IMR-90 (cell line): ENCODE measurements around the gene SRSF12. TPM values are rescaled to one million over a fixed set of nuclear protein-coding genes. Genes with fewer than 3 reads are reported as not detected.

Source experiments
- ATAC-seq: fragments of 200-7000 bp; cut with Tn5 transposase; 2 replicates; pipeline ENCODE4 v1.9.1; 2020; ENCODE audit warnings: low read depth, mild to moderate bottlenecking, moderate library complexity
- BruUV-seq: library from RNA; stranded (reverse); fragments of 400-500 nt; replicated peaks from 2 replicates; lab custom pipeline; 2021; lab: Mats Ljungman, UMichigan
- CTCF ChIA-PET: fragments of 300-600 bp; formaldehyde crosslinking; extraction: SDS; loops from one replicate; lab custom pipeline; 2021; ENCODE audit warnings: antibody characterized with exemption; lab: Yijun Ruan, JAX
- POLR2A ChIA-PET: fragments of 300-600 bp; sonication (Branson Sonifier 250); formaldehyde crosslinking; loops from one replicate; lab custom pipeline; 2022; ENCODE audit warnings: antibody characterized with exemption; ENCODE audit not compliant: unreplicated experiment; lab: Charles Lee
- DNase-seq: peaks from one replicate; pipeline ENCODE4 v3.0.0; 2013
- H2AFZ ChIP-seq: replicated peaks from 2 replicates; pipeline ENCODE3; 2013; ENCODE audit warnings: low read length, mild to moderate bottlenecking; ENCODE audit not compliant: poor library complexity
- H2AK5ac ChIP-seq: 2 replicates; pipeline ENCODE4 v1.6.1; 2013; ENCODE audit warnings: low read depth, low read length, inconsistent platforms
- H2AK9ac ChIP-seq: replicated peaks from 2 replicates; pipeline ENCODE3; 2013; ENCODE audit warnings: mild to moderate bottlenecking, low read depth, low read length, moderate library complexity; ENCODE audit not compliant: poor library complexity
- H2BK120ac ChIP-seq: 2 replicates; pipeline ENCODE4 v1.6.1; 2013; ENCODE audit warnings: low read depth, low read length, inconsistent platforms
- H2BK15ac ChIP-seq: 3 replicates; pipeline ENCODE4 v1.6.1; 2013; ENCODE audit warnings: low read depth, low read length, inconsistent platforms
- H2BK20ac ChIP-seq: 2 replicates; pipeline ENCODE4 v1.6.1; 2013; ENCODE audit warnings: low read depth, mild to moderate bottlenecking, inconsistent platforms, low read length, moderate library complexity
- H2BK5ac ChIP-seq: 2 replicates; pipeline ENCODE4 v1.6.1; 2013; ENCODE audit warnings: mild to moderate bottlenecking, low read depth, low read length, inconsistent platforms; ENCODE audit not compliant: poor library complexity, severe bottlenecking
- H3K14ac ChIP-seq: replicated peaks from 2 replicates; pipeline ENCODE4 v1.6.1; 2013; ENCODE audit warnings: low read depth, low read length, inconsistent platforms
- H3K18ac ChIP-seq: 2 replicates; pipeline ENCODE4 v1.6.1; 2013; ENCODE audit warnings: low read depth, low read length, control low read depth
- H3K23ac ChIP-seq: 2 replicates; pipeline ENCODE4 v1.6.1; 2013; ENCODE audit warnings: low read depth, low read length, inconsistent platforms
- H3K27ac ChIP-seq: 2 replicates; pipeline ENCODE4 v1.5.1; 2013; ENCODE audit warnings: mild to moderate bottlenecking, control low read depth, low read length; ENCODE audit not compliant: insufficient read depth
- H3K27me3 ChIP-seq: 2 replicates; pipeline ENCODE4 v1.6.1; 2013; ENCODE audit warnings: low read length; ENCODE audit not compliant: control insufficient read depth, insufficient read depth
- H3K36me3 ChIP-seq: 2 replicates; pipeline ENCODE4 v1.6.1; 2013; ENCODE audit warnings: low read length, mixed read lengths; ENCODE audit not compliant: control insufficient read depth, insufficient read depth
- H3K4ac ChIP-seq: 2 replicates; pipeline ENCODE4 v1.6.1; 2013; ENCODE audit warnings: low read depth, low read length, inconsistent platforms
- H3K4me1 ChIP-seq: 2 replicates; pipeline ENCODE4 v1.6.1; 2013; ENCODE audit warnings: low read length, mixed read lengths; ENCODE audit not compliant: control insufficient read depth, insufficient read depth
- H3K4me2 ChIP-seq: 2 replicates; pipeline ENCODE4 v1.6.1; 2013; ENCODE audit warnings: low read depth, mild to moderate bottlenecking, control low read depth, low read length, moderate library complexity
- H3K4me3 ChIP-seq: 2 replicates; pipeline ENCODE4 v1.5.1; 2013; ENCODE audit warnings: low read depth, mild to moderate bottlenecking, control low read depth, low read length, moderate library complexity; ENCODE audit not compliant: insufficient read depth
- H3K56ac ChIP-seq: 2 replicates; pipeline ENCODE4 v1.6.1; 2013; ENCODE audit warnings: low read length, inconsistent platforms; ENCODE audit not compliant: insufficient read depth; ENCODE audit errors: extremely low read depth
- H3K79me1 ChIP-seq, 2 experiments: 2 replicates each; pipeline ENCODE4 v1.6.1; 2013; ENCODE audit warnings: low read length in 2 of 2, inconsistent platforms in 1 of 2, low read depth in 1 of 2
- H3K9ac ChIP-seq: 2 replicates; pipeline ENCODE4 v1.6.1; 2013; ENCODE audit warnings: low read depth, low read length, control low read depth
- H3K9me1 ChIP-seq: 2 replicates; pipeline ENCODE4 v1.6.1; 2013; ENCODE audit warnings: low read length, inconsistent platforms; ENCODE audit not compliant: insufficient read depth
- H3K9me3 ChIP-seq: 2 replicates; pipeline ENCODE4 v1.6.1; 2013; ENCODE audit warnings: low read length; ENCODE audit not compliant: control insufficient read depth, insufficient read depth
- H4K20me1 ChIP-seq: 2 replicates; pipeline ENCODE4 v1.6.1; 2013; ENCODE audit warnings: low read length, inconsistent platforms; ENCODE audit not compliant: insufficient read depth
- H4K5ac ChIP-seq: 2 replicates; pipeline ENCODE4 v1.6.1; 2013; ENCODE audit warnings: mild to moderate bottlenecking, low read depth, low read length, control low read depth
- H4K8ac ChIP-seq, 2 experiments: 2 replicates each; pipeline ENCODE4 v1.6.1; 2013; ENCODE audit warnings: low read depth in 2 of 2, low read length in 2 of 2, control low read depth in 1 of 2, inconsistent platforms in 1 of 2
- H4K91ac ChIP-seq: 2 replicates; pipeline ENCODE4 v1.6.1; 2013; ENCODE audit warnings: low read depth, low read length, inconsistent platforms; ENCODE audit not compliant: insufficient read depth
- BHLHE40 ChIP-seq: fragments of 150-350 bp; IDR thresholded peaks from 2 replicates; pipeline ENCODE4 v1.6.1; 2016; ENCODE audit warnings: mild to moderate bottlenecking, low read depth, low read length
- CEBPB ChIP-seq: IDR thresholded peaks from 2 replicates; pipeline ENCODE4 v1.6.1; 2012; ENCODE audit warnings: low read depth, low read length, improper control_type of control experiment
- CHD1 ChIP-seq: IDR thresholded peaks from 2 replicates; pipeline ENCODE4 v1.6.1; 2012; ENCODE audit warnings: low read depth, low read length, improper control_type of control experiment
- FOS ChIP-seq: fragments of 150-350 bp; IDR thresholded peaks from 2 replicates; pipeline ENCODE4 v1.6.1; 2016; ENCODE audit warnings: low read depth, low read length
- MAFK ChIP-seq: IDR thresholded peaks from 2 replicates; pipeline ENCODE4 v1.6.1; 2012; ENCODE audit warnings: low read depth, low read length, improper control_type of control experiment
- MAZ ChIP-seq: IDR thresholded peaks from 2 replicates; pipeline ENCODE4 v1.6.1; 2012; ENCODE audit warnings: low read depth, mild to moderate bottlenecking, low read length, improper control_type of control experiment, moderate library complexity, borderline replicate concordance
- MXI1 ChIP-seq: IDR thresholded peaks from 2 replicates; pipeline ENCODE4 v1.6.1; 2012; ENCODE audit warnings: low read depth, mild to moderate bottlenecking, low read length, moderate library complexity, borderline replicate concordance
- NFE2L2 ChIP-seq: fragments of 150-350 bp; IDR thresholded peaks from 2 replicates; pipeline ENCODE4 v1.6.1; 2016; ENCODE audit warnings: low read depth, mild to moderate bottlenecking, low read length
- POLR2A ChIP-seq: IDR thresholded peaks from 2 replicates; pipeline ENCODE4 v1.6.1; 2012; ENCODE audit warnings: mild to moderate bottlenecking, low read depth, low read length
- RAD21 ChIP-seq: IDR thresholded peaks from 2 replicates; pipeline ENCODE4 v1.6.1; 2012; ENCODE audit warnings: low read length, improper control_type of control experiment
- RCOR1 ChIP-seq: IDR thresholded peaks from 2 replicates; pipeline ENCODE4 v1.6.1; 2012; ENCODE audit warnings: mild to moderate bottlenecking, low read length, improper control_type of control experiment; ENCODE audit not compliant: insufficient replicate concordance
- RFX5 ChIP-seq: IDR thresholded peaks from 2 replicates; pipeline ENCODE4 v1.8.0; 2012; ENCODE audit warnings: low read depth, mild to moderate bottlenecking, low read length, moderate library complexity
- SMC3 ChIP-seq: fragments of 150-350 bp; IDR thresholded peaks from 2 replicates; pipeline ENCODE4 v1.6.1; 2016; ENCODE audit warnings: low read depth, mild to moderate bottlenecking, antibody characterized with exemption, low read length, moderate library complexity
- WGBS, 2 experiments: methylation state at CpG; one replicate each; pipeline versions ENCODE4 v1.1.5 to v1.1.7; 2013; ENCODE audit warnings: missing lambda C conversion rate in 2 of 2; ENCODE audit not compliant: insufficient read length in 1 of 2; ENCODE audit errors: extremely low coverage in 2 of 2; 5-methylcytosine and 5-hydroxymethylcytosine counted together
- dilution Hi-C: fragments of 300-500 bp; cut with HindIII; formaldehyde crosslinking; loops from one replicate; pipeline ENCODE4 v1.14.3; 2018; ENCODE audit warnings: low sequenced_read_pairs; ENCODE audit not compliant: unreplicated experiment
- in situ Hi-C: fragments of 300-500 bp; cut with MboI; formaldehyde crosslinking; loops from 3 replicates; pipeline ENCODE4 v1.14.3; 2019; ENCODE audit warnings: low sequenced_read_pairs, inconsistent platforms, mixed read lengths
- intact Hi-C: fragments of 100-400 bp; cut with micrococcal nuclease; formaldehyde crosslinking; loops from 2 replicates; pipeline ENCODE4 v1.10.0; 2022
- polyA plus RNA-seq, 3 experiments: library from polyadenylated mRNA; depleted of rRNA; stranded (reverse); fragments of >200 nt; gene quantifications; 2 replicates each; pipeline ENCODE4 v1.2.3, GENCODE V29; 2012; ENCODE audit warnings: low replicate concordance in 1 of 3
- total RNA-seq: library from RNA; depleted of rRNA; stranded (reverse); fragments of >200 nt; gene quantifications from 2 replicates; pipeline ENCODE4 v1.2.3, GENCODE V29; 2012
- TF ChIP-seq, protein P1 (sequence below): fragments of 150-350 bp; IDR thresholded peaks from 2 replicates; pipeline ENCODE4 v1.6.1; 2016; ENCODE audit warnings: low read depth, mild to moderate bottlenecking, low read length, moderate library complexity, borderline replicate concordance
- TF ChIP-seq, protein P2 (sequence below): fragments of 150-350 bp; IDR thresholded peaks from 2 replicates; pipeline ENCODE4 v1.6.1; 2017; ENCODE audit warnings: mild to moderate bottlenecking, antibody characterized with exemption, low read length, low read depth
- TF ChIP-seq, protein P3 (sequence below): conservative IDR thresholded peaks from 2 replicates; pipeline ENCODE4 v1.5.1; 2012; ENCODE audit warnings: mild to moderate bottlenecking, low read depth, low read length, improper control_type of control experiment

Gene SRSF12
- total and polyA plus RNA-seq, 2 of the 4 experiments (the other 2 are of a cell fraction), result 0.21 to 0.36 TPM

DNA sequence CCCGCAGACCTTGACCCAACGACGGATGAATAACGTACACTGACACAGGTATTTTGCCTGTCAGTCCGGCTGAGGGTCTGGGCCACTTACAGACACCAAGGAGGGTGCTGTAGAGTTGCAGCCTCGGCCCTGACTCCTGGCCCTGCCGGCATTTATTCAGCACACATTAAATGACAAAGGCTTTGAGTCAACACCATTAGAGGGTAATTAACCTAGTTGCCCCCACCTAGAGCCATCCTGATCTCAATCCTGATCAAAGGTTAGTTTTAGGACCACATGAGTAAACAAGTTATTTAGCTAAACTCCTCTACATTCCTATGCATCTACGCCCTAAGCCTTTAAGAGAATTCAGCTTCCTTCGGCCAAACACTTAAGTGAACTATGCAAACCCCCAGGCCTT lies 16.1 kb upstream of the SRSF12 start:
- no peaks in the 10 kb centered on the region for H3K79me1 ChIP-seq
- H3K4ac ChIP-seq, result no peak overlapping the region
- no peak overlapping the region for H4K91ac ChIP-seq
- ATAC-seq, result no peak
- H4K8ac ChIP-seq, result no peak overlapping the region
- no peak overlapping the region for H3K4me2 ChIP-seq
- no peak overlapping the region for H3K56ac ChIP-seq
- H3K27ac ChIP-seq, result no peak overlapping the region
- H3K4me1 ChIP-seq, result no peaks in the 10 kb centered on the region
- no peaks in the 10 kb centered on the region for H3K27me3 ChIP-seq
- no TSS peak for BruUV-seq
- no peaks in the 10 kb centered on the region for H4K20me1 ChIP-seq
- H3K14ac ChIP-seq, result no peak overlapping the region
- no peak overlapping the region for H2BK20ac ChIP-seq
- no peak overlapping the region for H4K5ac ChIP-seq
- no peak overlapping the region for H2AFZ ChIP-seq
- POLR2A ChIA-PET, result no interaction called here
- WGBS, 2 experiments, result no CpG with 5 or more reads among the region's 9 CpGs
- H2BK120ac ChIP-seq, result no peak overlapping the region
- no peaks in the 10 kb centered on the region for H3K9me1 ChIP-seq
- H2BK5ac ChIP-seq, result no peak overlapping the region
- no peak overlapping the region for H3K9ac ChIP-seq
- dilution Hi-C loops, result no loop called here
- H3K9me3 ChIP-seq, result no peaks in the 10 kb centered on the region
- no peak overlapping the region for H2AK5ac ChIP-seq
- DNase-seq, result no peak
- intact Hi-C loops, result no loop called here
- no peak overlapping the region for H3K23ac ChIP-seq
- no peak overlapping the region for H2AK9ac ChIP-seq
- TF ChIP-seq MAZ (no peak), NFE2L2 (no peak), RFX5 (no peak), BHLHE40 (no peak), CEBPB (no peak), CHD1 (no peak), RAD21 (no peak), MAFK (no peak), SMC3 (no peak), POLR2A (no peak), FOS (no peak), MXI1 (no peak), RCOR1 (no peak)
- TF ChIP-seq, protein P1, sequence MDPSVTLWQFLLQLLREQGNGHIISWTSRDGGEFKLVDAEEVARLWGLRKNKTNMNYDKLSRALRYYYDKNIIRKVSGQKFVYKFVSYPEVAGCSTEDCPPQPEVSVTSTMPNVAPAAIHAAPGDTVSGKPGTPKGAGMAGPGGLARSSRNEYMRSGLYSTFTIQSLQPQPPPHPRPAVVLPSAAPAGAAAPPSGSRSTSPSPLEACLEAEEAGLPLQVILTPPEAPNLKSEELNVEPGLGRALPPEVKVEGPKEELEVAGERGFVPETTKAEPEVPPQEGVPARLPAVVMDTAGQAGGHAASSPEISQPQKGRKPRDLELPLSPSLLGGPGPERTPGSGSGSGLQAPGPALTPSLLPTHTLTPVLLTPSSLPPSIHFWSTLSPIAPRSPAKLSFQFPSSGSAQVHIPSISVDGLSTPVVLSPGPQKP, result no peak
- TF ChIP-seq, protein P2, sequence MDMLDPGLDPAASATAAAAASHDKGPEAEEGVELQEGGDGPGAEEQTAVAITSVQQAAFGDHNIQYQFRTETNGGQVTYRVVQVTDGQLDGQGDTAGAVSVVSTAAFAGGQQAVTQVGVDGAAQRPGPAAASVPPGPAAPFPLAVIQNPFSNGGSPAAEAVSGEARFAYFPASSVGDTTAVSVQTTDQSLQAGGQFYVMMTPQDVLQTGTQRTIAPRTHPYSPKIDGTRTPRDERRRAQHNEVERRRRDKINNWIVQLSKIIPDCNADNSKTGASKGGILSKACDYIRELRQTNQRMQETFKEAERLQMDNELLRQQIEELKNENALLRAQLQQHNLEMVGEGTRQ, result no peak
- TF ChIP-seq, protein P3, sequence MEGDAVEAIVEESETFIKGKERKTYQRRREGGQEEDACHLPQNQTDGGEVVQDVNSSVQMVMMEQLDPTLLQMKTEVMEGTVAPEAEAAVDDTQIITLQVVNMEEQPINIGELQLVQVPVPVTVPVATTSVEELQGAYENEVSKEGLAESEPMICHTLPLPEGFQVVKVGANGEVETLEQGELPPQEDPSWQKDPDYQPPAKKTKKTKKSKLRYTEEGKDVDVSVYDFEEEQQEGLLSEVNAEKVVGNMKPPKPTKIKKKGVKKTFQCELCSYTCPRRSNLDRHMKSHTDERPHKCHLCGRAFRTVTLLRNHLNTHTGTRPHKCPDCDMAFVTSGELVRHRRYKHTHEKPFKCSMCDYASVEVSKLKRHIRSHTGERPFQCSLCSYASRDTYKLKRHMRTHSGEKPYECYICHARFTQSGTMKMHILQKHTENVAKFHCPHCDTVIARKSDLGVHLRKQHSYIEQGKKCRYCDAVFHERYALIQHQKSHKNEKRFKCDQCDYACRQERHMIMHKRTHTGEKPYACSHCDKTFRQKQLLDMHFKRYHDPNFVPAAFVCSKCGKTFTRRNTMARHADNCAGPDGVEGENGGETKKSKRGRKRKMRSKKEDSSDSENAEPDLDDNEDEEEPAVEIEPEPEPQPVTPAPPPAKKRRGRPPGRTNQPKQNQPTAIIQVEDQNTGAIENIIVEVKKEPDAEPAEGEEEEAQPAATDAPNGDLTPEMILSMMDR, result no peak
- CTCF ChIA-PET, result interaction anchor here (0.6 kb wide), 1 partner anchor 183 kb away, joined by 3 read pairs; no protein-coding TSS in a partner anchor
- no peaks in the 10 kb centered on the region for H3K36me3 ChIP-seq
- H3K4me3 ChIP-seq, result no peak overlapping the region
- H2BK15ac ChIP-seq, result no peak overlapping the region
- in situ Hi-C loops, result loop anchor here (25.0 kb wide), 1 partner anchor 228 kb away; the partner anchor contains the start of gene UBE2J1
- H3K18ac ChIP-seq, result no peak overlapping the region
